Measurements from ENCODE around the gene JARID2. TPM values are rescaled to one million over a fixed set of nuclear protein-coding genes. Genes with fewer than 3 reads are reported as not detected.

JARID2 gene
- total and polyA plus RNA-seq, 4 donors, result 15.4 to 25.5 (median 23.1) TPM

GRCh38 chr6:15504581-15505350 lies 258.9 kb downstream of the JARID2 start:
- Histone ChIP-seq H3K9me3 (ENCODE audit: control insufficient read depth, insufficient read depth, low read length) (no peaks in the 10 kb centered on the region), H3K4me3 (ENCODE audit: low read depth, low read length) (no peak overlapping the region), H3K4me1 (ENCODE audit: control insufficient read depth, insufficient read depth, low read length) (peaks cover 79% of the 10 kb centered on the region), H3K36me3 (ENCODE audit: control insufficient read depth, insufficient read depth, low read length) (peaks cover 45% of the 10 kb centered on the region), H3K27ac (ENCODE audit: low read depth, low read length) (peak overlapping the region; percentile 83), H3K27me3 (ENCODE audit: control insufficient read depth, insufficient read depth, low read length) (no peaks in the 10 kb centered on the region)
- 17% methylated on average over 21 of the region's 26 CpGs for WGBS (ENCODE audit: insufficient coverage)
- DNase-seq (ENCODE audit: low read depth in 4 of 6, low spot score in 6 of 6), result peak; percentile 86 to 97 (median 90)

- no peak for DNase-seq (ENCODE audit: low read depth in 4 of 6, low spot score in 6 of 6)
- peaks cover 81% of the 10 kb centered on the region for H3K4me1 ChIP-seq (ENCODE audit: control insufficient read depth, insufficient read depth, low read length)
- no peak overlapping the region for H3K4me3 ChIP-seq (ENCODE audit: low read depth, low read length)
- H3K27me3 ChIP-seq (ENCODE audit: control insufficient read depth, insufficient read depth, low read length), result no peaks in the 10 kb centered on the region
- no peaks in the 10 kb centered on the region for H3K9me3 ChIP-seq (ENCODE audit: control insufficient read depth, insufficient read depth, low read length)
- WGBS (ENCODE audit: insufficient coverage), result 73% methylated on average over 15 of the region's 18 CpGs
- peaks cover 52% of the 10 kb centered on the region for H3K36me3 ChIP-seq (ENCODE audit: control insufficient read depth, insufficient read depth, low read length)
- H3K27ac ChIP-seq (ENCODE audit: low read depth, low read length), result peak overlapping the region; percentile 83
Observed at GRCh38 chr6:15505463-15505918, 259.6 kb downstream of the JARID2 start.

GRCh38 chr6:15506066-15506465 lies 260.2 kb downstream of the JARID2 start:
- Histone ChIP-seq H3K4me3 (ENCODE audit: low read depth, low read length) (no peak overlapping the region), H3K36me3 (ENCODE audit: control insufficient read depth, insufficient read depth, low read length) (peaks cover 53% of the 10 kb centered on the region), H3K27ac (ENCODE audit: low read depth, low read length) (no peak overlapping the region), H3K27me3 (ENCODE audit: control insufficient read depth, insufficient read depth, low read length) (no peaks in the 10 kb centered on the region), H3K4me1 (ENCODE audit: control insufficient read depth, insufficient read depth, low read length) (peaks cover 81% of the 10 kb centered on the region), H3K9me3 (ENCODE audit: control insufficient read depth, insufficient read depth, low read length) (no peaks in the 10 kb centered on the region)
- 81% methylated on average over 5 of the region's 7 CpGs for WGBS (ENCODE audit: insufficient coverage)
- DNase-seq (ENCODE audit: low read depth in 4 of 6, low spot score in 6 of 6), result no peak

- H3K27ac ChIP-seq (ENCODE audit: low read depth, low read length), result no peak overlapping the region
- DNase-seq (ENCODE audit: low read depth in 4 of 6, low spot score in 6 of 6), result no peak
- no peaks in the 10 kb centered on the region for H3K9me3 ChIP-seq (ENCODE audit: control insufficient read depth, insufficient read depth, low read length)
- no peak overlapping the region for H3K4me3 ChIP-seq (ENCODE audit: low read depth, low read length)
- H3K4me1 ChIP-seq (ENCODE audit: control insufficient read depth, insufficient read depth, low read length), result peaks cover 81% of the 10 kb centered on the region
- peaks cover 54% of the 10 kb centered on the region for H3K36me3 ChIP-seq (ENCODE audit: control insufficient read depth, insufficient read depth, low read length)
- whole genome bisulfite sequencing (ENCODE audit: insufficient coverage), result 99% methylated on average over 11 of the region's 11 CpGs
- H3K27me3 ChIP-seq (ENCODE audit: control insufficient read depth, insufficient read depth, low read length), result no peaks in the 10 kb centered on the region
Observed at GRCh38 chr6:15507221-15507620, 261.4 kb downstream of the JARID2 start.

- Histone ChIP-seq H3K9me3 (ENCODE audit: control insufficient read depth, insufficient read depth, low read length) (no peaks in the 10 kb centered on the region), H3K27ac (ENCODE audit: low read depth, low read length) (no peak overlapping the region), H3K27me3 (ENCODE audit: control insufficient read depth, insufficient read depth, low read length) (no peaks in the 10 kb centered on the region), H3K36me3 (ENCODE audit: control insufficient read depth, insufficient read depth, low read length) (peaks cover 56% of the 10 kb centered on the region), H3K4me3 (ENCODE audit: low read depth, low read length) (no peak overlapping the region), H3K4me1 (ENCODE audit: control insufficient read depth, insufficient read depth, low read length) (peaks cover 75% of the 10 kb centered on the region)
- no peak for DNase-seq (ENCODE audit: low read depth in 4 of 6, low spot score in 6 of 6)
- 90% methylated on average over 14 of the region's 14 CpGs for WGBS (ENCODE audit: insufficient coverage)
Observed at GRCh38 chr6:15507746-15508145, 261.9 kb downstream of the JARID2 start.

DNA sequence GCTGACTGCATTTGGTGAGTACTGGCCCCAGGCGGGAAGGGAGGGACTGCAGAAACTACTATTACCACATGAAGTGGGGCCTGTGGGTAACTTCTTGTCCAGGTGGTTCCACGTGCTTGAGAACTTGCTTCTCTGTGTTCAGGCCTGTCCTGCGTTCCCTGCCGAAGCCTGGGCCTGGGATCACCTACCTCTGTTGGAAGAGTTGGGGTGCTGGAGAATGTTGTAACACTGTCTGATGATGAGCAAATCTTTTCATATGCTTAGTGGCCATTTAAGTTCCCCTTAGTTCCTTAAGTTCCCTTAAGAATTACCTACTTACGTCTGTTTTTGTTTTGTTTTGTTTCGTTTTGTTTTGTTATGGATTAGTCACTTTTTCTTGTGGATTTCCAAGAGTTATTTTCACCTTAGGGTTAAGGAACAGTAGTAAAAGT lies 262.6 kb downstream of the JARID2 start:
- Histone ChIP-seq H3K4me3 (ENCODE audit: low read depth, low read length) (no peak overlapping the region), H3K27me3 (ENCODE audit: control insufficient read depth, insufficient read depth, low read length) (no peaks in the 10 kb centered on the region), H3K4me1 (ENCODE audit: control insufficient read depth, insufficient read depth, low read length) (peaks cover 68% of the 10 kb centered on the region), H3K27ac (ENCODE audit: low read depth, low read length) (no peak overlapping the region), H3K36me3 (ENCODE audit: control insufficient read depth, insufficient read depth, low read length) (peaks cover 63% of the 10 kb centered on the region), H3K9me3 (ENCODE audit: control insufficient read depth, insufficient read depth, low read length) (no peaks in the 10 kb centered on the region)
- WGBS (ENCODE audit: insufficient coverage), result 86% methylated on average over 2 of the region's 6 CpGs
- no peak for DNase-seq (ENCODE audit: low read depth in 4 of 6, low spot score in 6 of 6)

DNA sequence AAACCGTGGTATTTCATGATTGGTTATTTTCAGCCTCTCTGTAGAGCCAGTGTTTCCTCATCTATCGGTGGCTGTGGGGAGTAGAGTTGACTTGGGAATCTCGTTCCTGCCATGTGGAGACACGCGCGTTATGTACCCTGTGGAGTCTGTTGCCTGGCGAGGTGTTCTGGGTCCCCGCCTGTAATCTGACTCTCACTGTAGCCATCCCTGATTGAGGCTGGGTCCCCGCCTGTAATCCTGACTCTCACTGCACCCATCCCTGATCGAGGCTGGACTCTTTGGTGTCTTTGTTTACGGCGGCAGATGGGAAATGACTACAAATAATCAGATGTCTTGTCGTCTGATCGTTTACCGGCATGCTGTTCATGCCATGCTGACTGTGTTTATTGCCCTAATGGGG lies 263.1 kb downstream of the JARID2 start:
- peaks cover 64% of the 10 kb centered on the region for H3K4me1 ChIP-seq (ENCODE audit: control insufficient read depth, insufficient read depth, low read length)
- no peak overlapping the region for H3K4me3 ChIP-seq (ENCODE audit: low read depth, low read length)
- H3K36me3 ChIP-seq (ENCODE audit: control insufficient read depth, insufficient read depth, low read length), result peaks cover 67% of the 10 kb centered on the region
- DNase-seq (ENCODE audit: low read depth in 4 of 6, low spot score in 6 of 6), result peak in 1 of 6 donors; percentile 84
- H3K9me3 ChIP-seq (ENCODE audit: control insufficient read depth, insufficient read depth, low read length), result no peaks in the 10 kb centered on the region
- H3K27me3 ChIP-seq (ENCODE audit: control insufficient read depth, insufficient read depth, low read length), result no peaks in the 10 kb centered on the region
- 67% methylated on average over 6 of the region's 15 CpGs for WGBS (ENCODE audit: insufficient coverage)
- H3K27ac ChIP-seq (ENCODE audit: low read depth, low read length), result no peak overlapping the region

- Histone ChIP-seq H3K4me3 (ENCODE audit: low read depth, low read length) (no peak overlapping the region), H3K27ac (ENCODE audit: low read depth, low read length) (no peak overlapping the region), H3K9me3 (ENCODE audit: control insufficient read depth, insufficient read depth, low read length) (no peaks in the 10 kb centered on the region), H3K27me3 (ENCODE audit: control insufficient read depth, insufficient read depth, low read length) (no peaks in the 10 kb centered on the region), H3K36me3 (ENCODE audit: control insufficient read depth, insufficient read depth, low read length) (peaks cover 72% of the 10 kb centered on the region), H3K4me1 (ENCODE audit: control insufficient read depth, insufficient read depth, low read length) (peaks cover 58% of the 10 kb centered on the region)
- 84% methylated on average over 8 of the region's 13 CpGs for WGBS (ENCODE audit: insufficient coverage)
- DNase-seq (ENCODE audit: low read depth in 4 of 6, low spot score in 6 of 6), result no peak
Observed at GRCh38 chr6:15509335-15509933, 263.6 kb downstream of the JARID2 start.

DNA sequence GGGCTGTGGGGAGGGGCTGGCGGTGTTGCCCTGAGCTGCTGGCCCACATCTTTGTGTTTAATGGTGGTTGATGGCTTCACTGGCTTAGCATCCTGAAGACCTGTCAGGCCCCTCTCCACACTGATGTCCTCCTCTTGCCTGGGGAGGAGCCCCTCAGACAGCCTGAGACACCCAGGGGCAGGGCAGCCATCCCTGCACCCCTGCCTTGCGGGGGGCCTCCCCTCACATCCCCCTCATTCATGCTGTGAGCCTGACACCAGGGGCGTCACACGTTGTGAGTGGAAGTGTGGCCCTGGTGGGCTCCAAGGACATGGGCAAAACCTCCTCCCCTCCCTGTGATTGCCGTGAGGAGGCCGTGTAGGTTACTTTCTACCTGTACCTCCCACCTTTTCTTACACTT lies 264.3 kb downstream of the JARID2 start:
- no peak overlapping the region for H3K27ac ChIP-seq (ENCODE audit: low read depth, low read length)
- H3K36me3 ChIP-seq (ENCODE audit: control insufficient read depth, insufficient read depth, low read length), result peaks cover 75% of the 10 kb centered on the region
- no peaks in the 10 kb centered on the region for H3K27me3 ChIP-seq (ENCODE audit: control insufficient read depth, insufficient read depth, low read length)
- no peak overlapping the region for H3K4me3 ChIP-seq (ENCODE audit: low read depth, low read length)
- WGBS (ENCODE audit: insufficient coverage), result 95% methylated on average over 4 of the region's 6 CpGs
- no peak for DNase-seq (ENCODE audit: low read depth in 4 of 6, low spot score in 6 of 6)
- H3K9me3 ChIP-seq (ENCODE audit: control insufficient read depth, insufficient read depth, low read length), result no peaks in the 10 kb centered on the region
- peaks cover 52% of the 10 kb centered on the region for H3K4me1 ChIP-seq (ENCODE audit: control insufficient read depth, insufficient read depth, low read length)
